Spinal cord (tissue), 4 donors: ENCODE results near the gene EFCAB5. TPM values are rescaled to one million over a fixed set of nuclear protein-coding genes. Genes with fewer than 3 reads are reported as not detected.

Experiments used
- polyA plus RNA-seq, 2 donors: library from polyadenylated mRNA; unstranded; fragments of 120-200 nt; gene quantifications; one replicate each; pipeline ENCODE4 v1.2.1, GENCODE V29; 2013; ENCODE audit not compliant: insufficient read length in 2 of 2
- small RNA-seq: library from RNA; depleted of rRNA; stranded (forward); fragments of <200 nt; gene quantifications from one replicate; pipeline ENCODE3, GENCODE V24; 2014; ENCODE audit warnings: low replicate concordance
- total RNA-seq, 2 donors: library from RNA; depleted of rRNA in 1 of 2; stranded (reverse); fragments of 120-200 nt in 1 of 2; fragments of >200 nt in 1 of 2; gene quantifications; one replicate each; pipeline versions ENCODE4 v1.2.3 to v1.2.4, GENCODE V29; 2013 to 2014

Gene EFCAB5
- total and polyA plus RNA-seq, 4 donors = 1.6 to 2.5 (median 2.1) TPM

Small RNA genes lying within 50 kb of the gene (small RNA-seq; reads per million reads assigned to genes)
- gene AC104984.5 = not detected
- gene RNY4P13 = not detected

Other genes with a start within 250 kb of the EFCAB5 start
- 10 to 100 TPM; 23.0 to 26.6 TPM for gene SSH2, start 11.4 kb upstream of the EFCAB5 start, total RNA-seq
- gene SSH2, start 11.4 kb upstream of the EFCAB5 start, polyA plus RNA-seq = 10 to 100 TPM; 22.5 to 23.8 TPM
- 10 to 100 TPM; 12.9 to 15.8 TPM for gene NSRP1, start 175.2 kb downstream of the EFCAB5 start, total RNA-seq
- 10 to 100 TPM; 26.8 to 29.2 TPM for gene NSRP1, start 175.2 kb downstream of the EFCAB5 start, polyA plus RNA-seq